ENCODE data around the gene TOP2A.

TOP2A gene

GRCh38 chr17:40417609-40418427, at the start of gene TOP2A:
Gene TOP2A, minus strand, starts transcription at chr17:40417896. Its CDS starts 105 bp downstream, at chr17:40417791.
- TF ChIP-seq JUND (IDR thresholded peaks at IDR 0.05; ENCODE audit: low read depth) = no peak
- in situ Hi-C loops (cut with HindIII; ENCODE audit: low pct_unique_long_range_greater_than_20kb, low sequenced_read_pairs) = no loop called here
- DNase-seq (ENCODE audit: low read depth in 1 of 2, low spot score in 1 of 2) = peak; percentile 99 to 100

- in situ Hi-C loops (cut with HindIII; ENCODE audit: low pct_unique_long_range_greater_than_20kb, low sequenced_read_pairs) = no loop called here
- no peak for TF ChIP-seq JUND (IDR thresholded peaks at IDR 0.05; ENCODE audit: low read depth)
- no peak for DNase-seq (ENCODE audit: low read depth in 1 of 2, low spot score in 1 of 2)
Observed at GRCh38 chr17:40467281-40467867, 49.7 kb upstream of the TOP2A start.

GRCh38 chr17:40466298-40466971, 48.7 kb upstream of the TOP2A start:
- no peak for DNase-seq (ENCODE audit: low read depth in 1 of 2, low spot score in 1 of 2)
- TF ChIP-seq JUND (IDR thresholded peaks at IDR 0.05; ENCODE audit: low read depth) = no peak
- in situ Hi-C loops (cut with HindIII; ENCODE audit: low pct_unique_long_range_greater_than_20kb, low sequenced_read_pairs) = no loop called here

DNA sequence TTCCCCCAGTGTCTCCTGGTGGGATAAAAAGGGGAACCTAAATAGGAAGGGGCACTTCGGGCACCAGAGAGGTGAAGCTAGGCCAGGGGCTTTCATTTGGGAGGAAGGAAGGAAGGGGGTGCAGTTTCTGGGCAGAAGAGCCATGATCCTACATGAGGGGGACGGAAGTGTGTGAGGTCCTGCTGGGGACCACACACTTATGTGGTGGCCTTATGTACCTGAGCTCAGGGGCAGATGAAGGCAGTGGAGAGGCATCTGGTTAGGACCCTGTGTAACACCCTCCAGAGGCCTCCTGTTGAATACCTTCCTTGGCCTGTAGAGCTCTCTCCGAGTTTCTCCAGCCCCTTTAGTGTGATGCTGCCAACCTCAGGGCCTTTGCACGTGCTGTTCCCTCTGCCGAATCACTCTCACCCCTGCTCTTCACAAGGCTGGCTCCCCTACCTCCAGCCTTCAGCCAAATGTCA, 46.7 kb upstream of the TOP2A start:
- in situ Hi-C loops (cut with HindIII; ENCODE audit: low pct_unique_long_range_greater_than_20kb, low sequenced_read_pairs) = no loop called here
- no peak for TF ChIP-seq JUND (IDR thresholded peaks at IDR 0.05; ENCODE audit: low read depth)
- no peak for DNase-seq (ENCODE audit: low read depth in 1 of 2, low spot score in 1 of 2)

DNA sequence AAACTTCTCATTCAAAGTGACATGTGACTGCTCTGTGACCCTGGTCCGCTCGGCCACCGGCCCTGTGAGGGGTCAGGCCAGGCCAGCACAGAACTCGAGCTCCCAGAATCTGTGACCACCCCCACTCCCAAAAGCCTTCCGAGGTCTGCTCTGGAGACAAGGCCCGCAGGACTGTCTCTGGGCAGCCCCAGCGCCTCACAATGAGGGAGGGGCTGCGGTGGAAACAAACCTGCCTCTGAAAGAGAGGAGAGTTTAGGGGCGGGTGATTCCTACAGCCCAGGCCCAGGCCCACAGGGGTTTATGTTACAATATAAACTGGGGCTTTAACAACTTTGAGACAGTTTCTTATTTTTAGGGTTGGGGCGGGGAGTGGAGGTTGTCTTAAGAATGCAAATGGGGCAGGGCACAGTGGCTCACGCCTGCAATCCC, 45.4 kb upstream of the TOP2A start:
- TF ChIP-seq JUND (IDR thresholded peaks at IDR 0.05; ENCODE audit: low read depth) = no peak
- in situ Hi-C loops (cut with HindIII; ENCODE audit: low pct_unique_long_range_greater_than_20kb, low sequenced_read_pairs) = no loop called here
- DNase-seq (ENCODE audit: low read depth in 1 of 2, low spot score in 1 of 2) = no peak

GRCh38 chr17:40462343-40463121, 44.8 kb upstream of the TOP2A start:
- in situ Hi-C loops (cut with HindIII; ENCODE audit: low pct_unique_long_range_greater_than_20kb, low sequenced_read_pairs) = no loop called here
- TF ChIP-seq JUND (IDR thresholded peaks at IDR 0.05; ENCODE audit: low read depth) = no peak
- no peak for DNase-seq (ENCODE audit: low read depth in 1 of 2, low spot score in 1 of 2)

GRCh38 chr17:40461732-40462342, 44.1 kb upstream of the TOP2A start:
- TF ChIP-seq JUND (IDR thresholded peaks at IDR 0.05; ENCODE audit: low read depth) = no peak
- in situ Hi-C loops (cut with HindIII; ENCODE audit: low pct_unique_long_range_greater_than_20kb, low sequenced_read_pairs) = no loop called here
- DNase-seq (ENCODE audit: low read depth in 1 of 2, low spot score in 1 of 2) = no peak

GRCh38 chr17:40460968-40461731, 43.5 kb upstream of the TOP2A start:
- no peak for TF ChIP-seq JUND (IDR thresholded peaks at IDR 0.05; ENCODE audit: low read depth)
- in situ Hi-C loops (cut with HindIII; ENCODE audit: low pct_unique_long_range_greater_than_20kb, low sequenced_read_pairs) = no loop called here
- DNase-seq (ENCODE audit: low read depth in 1 of 2, low spot score in 1 of 2) = no peak

DNA sequence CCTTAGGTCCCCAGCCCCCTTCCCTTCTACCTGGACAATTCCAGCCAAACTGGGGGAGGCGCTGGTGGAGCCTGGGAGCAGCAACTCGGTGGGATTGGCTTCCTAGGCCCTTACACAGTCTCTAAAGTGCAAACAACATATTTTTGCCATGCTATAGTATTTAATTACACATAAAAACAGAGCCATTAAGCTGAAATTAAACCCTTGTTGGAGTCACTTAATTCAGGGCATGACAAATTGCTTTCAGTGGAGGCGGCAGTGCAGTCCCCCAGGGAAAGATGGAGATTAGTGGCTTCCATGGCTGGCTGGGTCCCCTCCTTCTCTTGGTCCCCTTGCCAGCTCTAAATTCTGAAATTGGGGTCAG, 42.9 kb upstream of the TOP2A start:
- no peak for TF ChIP-seq JUND (IDR thresholded peaks at IDR 0.05; ENCODE audit: low read depth)
- in situ Hi-C loops (cut with HindIII; ENCODE audit: low pct_unique_long_range_greater_than_20kb, low sequenced_read_pairs) = no loop called here
- no peak for DNase-seq (ENCODE audit: low read depth in 1 of 2, low spot score in 1 of 2)

DNA sequence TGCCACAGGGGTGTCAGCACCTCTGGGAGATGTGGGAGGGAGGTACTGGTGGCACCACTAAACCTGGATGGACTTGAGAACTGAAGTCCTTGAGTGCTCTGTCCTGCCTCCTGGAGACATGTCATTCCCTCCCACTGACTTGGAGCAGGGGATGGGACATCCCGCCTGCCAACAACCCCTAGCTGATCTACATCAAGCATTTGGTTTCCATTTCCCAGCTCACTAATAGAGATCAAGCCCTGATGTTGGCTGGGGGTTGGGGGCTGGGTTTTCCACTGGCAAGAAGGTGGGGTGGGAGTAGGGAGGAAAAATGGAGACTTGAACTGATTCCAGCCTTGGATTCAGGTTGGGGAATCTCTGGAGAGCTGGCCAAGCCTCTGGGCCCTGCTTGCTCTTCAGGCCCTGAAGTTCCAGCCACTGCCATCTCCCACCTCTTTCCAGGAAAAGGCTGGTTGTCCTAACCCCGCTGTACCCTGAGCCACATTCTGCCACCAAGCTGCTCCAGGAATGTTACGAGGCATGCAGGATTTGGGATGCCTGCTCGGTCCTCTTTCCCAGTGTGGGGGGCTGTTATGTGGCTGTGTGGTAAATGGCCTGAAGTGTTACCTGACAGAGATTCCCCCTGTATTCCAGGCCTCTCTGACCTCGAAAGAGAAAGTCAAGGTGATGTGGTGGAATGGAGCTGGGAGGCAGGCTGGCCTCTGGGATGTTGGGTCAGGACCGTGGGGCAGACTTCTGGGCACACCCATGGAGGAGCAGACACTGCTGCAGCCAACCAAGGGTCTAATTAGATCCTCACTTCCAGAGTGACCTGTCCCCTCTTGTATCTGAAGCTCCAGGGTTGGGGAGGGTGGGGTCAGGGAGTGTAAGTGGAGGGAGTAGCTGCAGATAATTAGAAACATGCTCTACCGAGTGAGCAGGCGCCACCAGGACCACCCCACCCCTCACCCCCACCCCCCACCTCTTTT, 42.2 kb upstream of the TOP2A start:
- in situ Hi-C loops (cut with HindIII; ENCODE audit: low pct_unique_long_range_greater_than_20kb, low sequenced_read_pairs) = no loop called here
- TF ChIP-seq JUND (IDR thresholded peaks at IDR 0.05; ENCODE audit: low read depth) = no peak

More for the DNA sequence above, 42.2 kb upstream of the TOP2A start:
- no peak for DNase-seq (ENCODE audit: low read depth in 1 of 2, low spot score in 1 of 2)
